GM23338 (cell line): ENCODE results near the gene GPC6.

Experiments
- CREB1 ChIP-seq: fragments of 250-450 bp; sonication (Bioruptor Pico); IDR thresholded peaks from 2 replicates; pipeline ENCODE4 v1.5.0; 2020; ENCODE audit warnings: low read depth, mild to moderate bottlenecking, moderate library complexity
- ETS1 ChIP-seq: IDR thresholded peaks from 2 replicates; pipeline ENCODE4 v1.6.1; 2016; ENCODE audit warnings: antibody characterized with exemption
- EZH2 ChIP-seq: fragments of 200-600 bp; sonication (generic); IDR thresholded peaks from one replicate; pipeline ENCODE4 v1.8.0; 2017; ENCODE audit warnings: antibody characterized with exemption, mild to moderate bottlenecking, low read depth; ENCODE audit not compliant: unreplicated experiment
- EZH2phosphoT487 ChIP-seq: fragments of 200-600 bp; sonication (generic); IDR thresholded peaks from one replicate; pipeline ENCODE4 v1.8.1; 2018; ENCODE audit warnings: antibody characterized with exemption; ENCODE audit not compliant: unreplicated experiment
- JUNB ChIP-seq: IDR thresholded peaks from one replicate; pipeline ENCODE4 v1.6.1; 2016; ENCODE audit warnings: antibody characterized with exemption; ENCODE audit not compliant: unreplicated experiment
- NANOG ChIP-seq: IDR thresholded peaks from 2 replicates; pipeline ENCODE4 v1.6.1; 2016; ENCODE audit warnings: antibody characterized with exemption, borderline replicate concordance
- POLR2AphosphoS5 ChIP-seq: IDR thresholded peaks from 2 replicates; pipeline ENCODE4 v1.6.1; 2016; ENCODE audit warnings: antibody characterized with exemption, low read depth
- STAT1 ChIP-seq: IDR thresholded peaks from one replicate; pipeline ENCODE4 v1.6.1; 2016; ENCODE audit warnings: antibody characterized with exemption; ENCODE audit not compliant: unreplicated experiment
- ZNF114 ChIP-seq: fragments of 250-450 bp; sonication (Bioruptor Pico); IDR thresholded peaks from 2 replicates; pipeline ENCODE4 v1.5.0; 2020; ENCODE audit warnings: mild to moderate bottlenecking, moderate library complexity
- ZNF331 ChIP-seq: fragments of 250-450 bp; sonication (Bioruptor Pico); IDR thresholded peaks from 2 replicates; pipeline ENCODE4 v1.5.0; 2020; ENCODE audit warnings: low read depth, mild to moderate bottlenecking, moderate library complexity
- TF ChIP-seq, protein P1 (sequence below): IDR thresholded peaks from one replicate; pipeline ENCODE4 v1.6.1; 2018; ENCODE audit warnings: antibody characterized with exemption; ENCODE audit not compliant: unreplicated experiment
- TF ChIP-seq, protein P2 (sequence below), 2 experiments: fragments of 200-600 bp in 1 of 2; sonication (generic) in 1 of 2; conservative IDR thresholded peaks; 2 replicates each; pipeline versions ENCODE4 v1.5.1 to v1.6.1; 2016 to 2017; ENCODE audit warnings: antibody characterized with exemption in 2 of 2, low read depth in 2 of 2, mild to moderate bottlenecking in 2 of 2, moderate library complexity in 1 of 2
- TF ChIP-seq, protein P3 (sequence below): fragments of 250-450 bp; sonication (Bioruptor Pico); IDR thresholded peaks from 2 replicates; pipeline ENCODE4 v1.5.0; 2020; ENCODE audit warnings: mild to moderate bottlenecking, moderate library complexity

GRCh38 chr13:93249364-93250306 lies 23.0 kb downstream of the GPC6 start:
- TF ChIP-seq, protein P1, sequence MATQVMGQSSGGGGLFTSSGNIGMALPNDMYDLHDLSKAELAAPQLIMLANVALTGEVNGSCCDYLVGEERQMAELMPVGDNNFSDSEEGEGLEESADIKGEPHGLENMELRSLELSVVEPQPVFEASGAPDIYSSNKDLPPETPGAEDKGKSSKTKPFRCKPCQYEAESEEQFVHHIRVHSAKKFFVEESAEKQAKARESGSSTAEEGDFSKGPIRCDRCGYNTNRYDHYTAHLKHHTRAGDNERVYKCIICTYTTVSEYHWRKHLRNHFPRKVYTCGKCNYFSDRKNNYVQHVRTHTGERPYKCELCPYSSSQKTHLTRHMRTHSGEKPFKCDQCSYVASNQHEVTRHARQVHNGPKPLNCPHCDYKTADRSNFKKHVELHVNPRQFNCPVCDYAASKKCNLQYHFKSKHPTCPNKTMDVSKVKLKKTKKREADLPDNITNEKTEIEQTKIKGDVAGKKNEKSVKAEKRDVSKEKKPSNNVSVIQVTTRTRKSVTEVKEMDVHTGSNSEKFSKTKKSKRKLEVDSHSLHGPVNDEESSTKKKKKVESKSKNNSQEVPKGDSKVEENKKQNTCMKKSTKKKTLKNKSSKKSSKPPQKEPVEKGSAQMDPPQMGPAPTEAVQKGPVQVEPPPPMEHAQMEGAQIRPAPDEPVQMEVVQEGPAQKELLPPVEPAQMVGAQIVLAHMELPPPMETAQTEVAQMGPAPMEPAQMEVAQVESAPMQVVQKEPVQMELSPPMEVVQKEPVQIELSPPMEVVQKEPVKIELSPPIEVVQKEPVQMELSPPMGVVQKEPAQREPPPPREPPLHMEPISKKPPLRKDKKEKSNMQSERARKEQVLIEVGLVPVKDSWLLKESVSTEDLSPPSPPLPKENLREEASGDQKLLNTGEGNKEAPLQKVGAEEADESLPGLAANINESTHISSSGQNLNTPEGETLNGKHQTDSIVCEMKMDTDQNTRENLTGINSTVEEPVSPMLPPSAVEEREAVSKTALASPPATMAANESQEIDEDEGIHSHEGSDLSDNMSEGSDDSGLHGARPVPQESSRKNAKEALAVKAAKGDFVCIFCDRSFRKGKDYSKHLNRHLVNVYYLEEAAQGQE: no peak
- TF ChIP-seq, protein P2, sequence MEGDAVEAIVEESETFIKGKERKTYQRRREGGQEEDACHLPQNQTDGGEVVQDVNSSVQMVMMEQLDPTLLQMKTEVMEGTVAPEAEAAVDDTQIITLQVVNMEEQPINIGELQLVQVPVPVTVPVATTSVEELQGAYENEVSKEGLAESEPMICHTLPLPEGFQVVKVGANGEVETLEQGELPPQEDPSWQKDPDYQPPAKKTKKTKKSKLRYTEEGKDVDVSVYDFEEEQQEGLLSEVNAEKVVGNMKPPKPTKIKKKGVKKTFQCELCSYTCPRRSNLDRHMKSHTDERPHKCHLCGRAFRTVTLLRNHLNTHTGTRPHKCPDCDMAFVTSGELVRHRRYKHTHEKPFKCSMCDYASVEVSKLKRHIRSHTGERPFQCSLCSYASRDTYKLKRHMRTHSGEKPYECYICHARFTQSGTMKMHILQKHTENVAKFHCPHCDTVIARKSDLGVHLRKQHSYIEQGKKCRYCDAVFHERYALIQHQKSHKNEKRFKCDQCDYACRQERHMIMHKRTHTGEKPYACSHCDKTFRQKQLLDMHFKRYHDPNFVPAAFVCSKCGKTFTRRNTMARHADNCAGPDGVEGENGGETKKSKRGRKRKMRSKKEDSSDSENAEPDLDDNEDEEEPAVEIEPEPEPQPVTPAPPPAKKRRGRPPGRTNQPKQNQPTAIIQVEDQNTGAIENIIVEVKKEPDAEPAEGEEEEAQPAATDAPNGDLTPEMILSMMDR (conservative IDR thresholded peaks at IDR 0.05; ENCODE audit: low read depth in 2 of 2): no peak
- TF ChIP-seq CREB1 (CRISPR knock-in tag) (no peak), POLR2AphosphoS5 (no peak), JUNB (no peak), EZH2phosphoT487 (no peak), EZH2 (no peak), ZNF331 (no peak), ETS1 (no peak), STAT1 (no peak), NANOG (no peak), ZNF114 (CRISPR knock-in tag) (no peak)
- TF ChIP-seq, protein P3, sequence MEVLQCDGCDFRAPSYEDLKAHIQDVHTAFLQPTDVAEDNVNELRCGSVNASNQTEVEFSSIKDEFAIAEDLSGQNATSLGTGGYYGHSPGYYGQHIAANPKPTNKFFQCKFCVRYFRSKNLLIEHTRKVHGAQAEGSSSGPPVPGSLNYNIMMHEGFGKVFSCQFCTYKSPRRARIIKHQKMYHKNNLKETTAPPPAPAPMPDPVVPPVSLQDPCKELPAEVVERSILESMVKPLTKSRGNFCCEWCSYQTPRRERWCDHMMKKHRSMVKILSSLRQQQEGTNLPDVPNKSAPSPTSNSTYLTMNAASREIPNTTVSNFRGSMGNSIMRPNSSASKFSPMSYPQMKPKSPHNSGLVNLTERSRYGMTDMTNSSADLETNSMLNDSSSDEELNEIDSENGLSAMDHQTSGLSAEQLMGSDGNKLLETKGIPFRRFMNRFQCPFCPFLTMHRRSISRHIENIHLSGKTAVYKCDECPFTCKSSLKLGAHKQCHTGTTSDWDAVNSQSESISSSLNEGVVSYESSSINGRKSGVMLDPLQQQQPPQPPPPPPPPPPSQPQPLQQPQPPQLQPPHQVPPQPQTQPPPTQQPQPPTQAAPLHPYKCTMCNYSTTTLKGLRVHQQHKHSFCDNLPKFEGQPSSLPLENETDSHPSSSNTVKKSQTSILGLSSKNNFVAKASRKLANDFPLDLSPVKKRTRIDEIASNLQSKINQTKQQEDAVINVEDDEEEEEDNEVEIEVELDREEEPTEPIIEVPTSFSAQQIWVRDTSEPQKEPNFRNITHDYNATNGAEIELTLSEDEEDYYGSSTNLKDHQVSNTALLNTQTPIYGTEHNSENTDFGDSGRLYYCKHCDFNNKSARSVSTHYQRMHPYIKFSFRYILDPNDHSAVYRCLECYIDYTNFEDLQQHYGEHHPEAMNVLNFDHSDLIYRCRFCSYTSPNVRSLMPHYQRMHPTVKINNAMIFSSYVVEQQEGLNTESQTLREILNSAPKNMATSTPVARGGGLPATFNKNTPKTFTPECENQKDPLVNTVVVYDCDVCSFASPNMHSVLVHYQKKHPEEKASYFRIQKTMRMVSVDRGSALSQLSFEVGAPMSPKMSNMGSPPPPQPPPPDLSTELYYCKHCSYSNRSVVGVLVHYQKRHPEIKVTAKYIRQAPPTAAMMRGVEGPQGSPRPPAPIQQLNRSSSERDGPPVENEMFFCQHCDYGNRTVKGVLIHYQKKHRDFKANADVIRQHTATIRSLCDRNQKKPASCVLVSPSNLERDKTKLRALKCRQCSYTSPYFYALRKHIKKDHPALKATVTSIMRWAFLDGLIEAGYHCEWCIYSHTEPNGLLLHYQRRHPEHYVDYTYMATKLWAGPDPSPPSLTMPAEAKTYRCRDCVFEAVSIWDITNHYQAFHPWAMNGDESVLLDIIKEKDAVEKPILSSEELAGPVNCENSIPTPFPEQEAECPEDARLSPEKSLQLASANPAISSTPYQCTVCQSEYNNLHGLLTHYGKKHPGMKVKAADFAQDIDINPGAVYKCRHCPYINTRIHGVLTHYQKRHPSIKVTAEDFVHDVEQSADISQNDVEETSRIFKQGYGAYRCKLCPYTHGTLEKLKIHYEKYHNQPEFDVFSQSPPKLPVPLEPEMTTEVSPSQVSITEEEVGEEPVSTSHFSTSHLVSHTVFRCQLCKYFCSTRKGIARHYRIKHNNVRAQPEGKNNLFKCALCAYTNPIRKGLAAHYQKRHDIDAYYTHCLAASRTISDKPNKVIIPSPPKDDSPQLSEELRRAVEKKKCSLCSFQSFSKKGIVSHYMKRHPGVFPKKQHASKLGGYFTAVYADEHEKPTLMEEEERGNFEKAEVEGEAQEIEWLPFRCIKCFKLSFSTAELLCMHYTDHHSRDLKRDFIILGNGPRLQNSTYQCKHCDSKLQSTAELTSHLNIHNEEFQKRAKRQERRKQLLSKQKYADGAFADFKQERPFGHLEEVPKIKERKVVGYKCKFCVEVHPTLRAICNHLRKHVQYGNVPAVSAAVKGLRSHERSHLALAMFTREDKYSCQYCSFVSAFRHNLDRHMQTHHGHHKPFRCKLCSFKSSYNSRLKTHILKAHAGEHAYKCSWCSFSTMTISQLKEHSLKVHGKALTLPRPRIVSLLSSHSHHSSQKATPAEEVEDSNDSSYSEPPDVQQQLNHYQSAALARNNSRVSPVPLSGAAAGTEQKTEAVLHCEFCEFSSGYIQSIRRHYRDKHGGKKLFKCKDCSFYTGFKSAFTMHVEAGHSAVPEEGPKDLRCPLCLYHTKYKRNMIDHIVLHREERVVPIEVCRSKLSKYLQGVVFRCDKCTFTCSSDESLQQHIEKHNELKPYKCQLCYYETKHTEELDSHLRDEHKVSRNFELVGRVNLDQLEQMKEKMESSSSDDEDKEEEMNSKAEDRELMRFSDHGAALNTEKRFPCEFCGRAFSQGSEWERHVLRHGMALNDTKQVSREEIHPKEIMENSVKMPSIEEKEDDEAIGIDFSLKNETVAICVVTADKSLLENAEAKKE (CRISPR knock-in tag): no peak
